ENCODE data around the gene CCDC141.

The CCDC141 gene

GRCh38 chr2:178865146-178865936 is 184.6 kb downstream of the CCDC141 start:
- DNase-seq (ENCODE audit: low read depth), result no peak

GRCh38 chr2:178863856-178864620 is 185.9 kb downstream of the CCDC141 start:
- no peak for DNase-seq (ENCODE audit: low read depth)

DNA sequence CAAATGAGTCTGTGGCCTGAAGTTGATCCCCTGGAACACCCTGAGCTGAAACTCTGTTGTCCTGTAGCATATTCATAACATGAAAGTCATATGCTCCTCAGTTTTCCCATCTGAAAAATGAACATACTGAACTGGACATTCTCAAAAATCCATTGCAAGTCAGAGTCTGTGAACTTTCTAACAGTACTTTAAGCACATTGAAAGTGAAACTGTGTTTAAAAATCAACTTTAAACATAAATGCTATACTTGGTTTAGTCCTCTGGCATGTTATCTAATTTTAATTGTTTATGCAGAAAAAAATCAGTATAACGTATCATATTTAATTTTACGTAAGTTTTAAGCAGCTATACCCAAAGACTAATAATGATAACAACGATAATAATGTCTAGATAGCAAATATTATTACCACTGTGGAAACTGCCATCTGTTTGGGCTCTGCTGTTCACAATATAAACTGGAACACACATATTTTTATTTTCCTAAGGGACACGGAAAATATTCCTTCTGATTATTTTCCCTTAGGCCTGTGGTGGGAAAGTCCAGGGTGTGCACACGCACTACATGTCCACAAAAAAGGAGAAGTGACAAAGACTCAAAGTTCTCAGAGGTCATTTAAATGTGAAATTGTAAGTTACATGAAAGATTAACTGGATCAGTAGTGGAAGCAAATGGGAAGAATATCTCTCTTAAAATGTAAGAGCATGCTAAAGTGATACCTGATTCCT is 186.6 kb downstream of the CCDC141 start:
- DNase-seq (ENCODE audit: low read depth), result no peak

- no peak for DNase-seq (ENCODE audit: low read depth)
Observed at GRCh38 chr2:178860551-178860950, 189.4 kb downstream of the CCDC141 start.

DNA sequence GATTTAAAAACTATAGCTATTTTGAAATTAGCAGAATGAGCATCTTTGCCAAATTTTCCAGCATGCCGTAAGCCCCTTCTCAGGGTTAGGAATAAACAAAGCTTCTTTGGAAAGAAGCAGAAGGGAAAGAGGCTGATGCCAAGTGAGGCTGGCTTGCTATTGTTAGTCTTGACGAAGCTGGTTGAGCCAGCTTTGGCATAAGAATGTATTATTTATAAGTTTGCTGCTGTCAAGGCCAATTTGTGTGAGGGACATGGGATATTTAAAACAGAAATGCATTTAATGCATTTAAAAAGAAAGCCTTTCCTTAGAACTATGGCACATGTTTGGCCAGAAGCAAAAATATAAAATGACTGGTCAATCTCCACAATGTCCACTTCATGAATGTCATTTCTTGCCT is 190.2 kb downstream of the CCDC141 start:
- no peak for DNase-seq (ENCODE audit: low read depth)

- DNase-seq (ENCODE audit: low read depth), result no peak
Observed at GRCh38 chr2:178858896-178859625, 190.9 kb downstream of the CCDC141 start.

DNA sequence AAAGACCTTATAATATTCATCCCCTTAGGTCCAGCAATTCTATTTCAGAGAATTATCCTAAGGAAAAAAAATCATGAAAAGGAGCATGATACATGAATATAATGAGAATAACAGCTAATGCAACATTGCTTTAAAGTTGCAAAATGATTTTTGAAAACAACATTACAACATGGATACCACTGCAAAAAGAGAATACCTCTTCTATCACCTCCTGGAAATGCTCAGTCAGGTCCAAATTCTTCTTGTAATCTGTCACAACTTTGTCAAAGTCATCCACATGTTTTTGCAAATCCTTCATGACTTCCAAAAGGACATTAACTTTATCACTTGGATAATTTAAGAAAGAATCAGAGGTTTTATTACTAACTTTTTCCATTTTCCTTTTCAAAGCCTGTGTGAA is 194.8 kb downstream of the CCDC141 start:
- no peak for DNase-seq (ENCODE audit: low read depth)

GRCh38 chr2:178848335-178848734 is 201.6 kb downstream of the CCDC141 start:
- no peak for DNase-seq (ENCODE audit: low read depth)

DNA sequence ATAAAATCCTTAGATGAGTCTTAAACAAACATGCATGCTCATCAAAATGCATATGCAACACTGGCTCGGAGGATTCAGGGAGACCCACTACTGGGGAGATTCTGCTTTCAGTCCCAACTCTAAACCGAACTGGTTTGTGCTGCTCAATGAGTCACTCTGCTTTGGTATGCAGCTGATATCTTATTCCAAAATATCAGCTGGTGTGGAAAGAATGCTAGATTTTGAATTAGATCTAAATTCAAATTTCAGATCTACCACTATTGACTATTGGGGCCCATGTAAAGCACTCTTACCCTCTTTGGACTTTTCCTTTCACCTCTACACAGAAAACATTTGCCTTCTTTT is 203.5 kb downstream of the CCDC141 start:
- no peak for DNase-seq (ENCODE audit: low read depth)

GRCh38 chr2:178845566-178846457 is 204.1 kb downstream of the CCDC141 start:
- DNase-seq (ENCODE audit: low read depth), result peak; percentile 9

- DNase-seq (ENCODE audit: low read depth), result no peak
Observed at GRCh38 chr2:178844701-178845100, 205.2 kb downstream of the CCDC141 start.

DNA sequence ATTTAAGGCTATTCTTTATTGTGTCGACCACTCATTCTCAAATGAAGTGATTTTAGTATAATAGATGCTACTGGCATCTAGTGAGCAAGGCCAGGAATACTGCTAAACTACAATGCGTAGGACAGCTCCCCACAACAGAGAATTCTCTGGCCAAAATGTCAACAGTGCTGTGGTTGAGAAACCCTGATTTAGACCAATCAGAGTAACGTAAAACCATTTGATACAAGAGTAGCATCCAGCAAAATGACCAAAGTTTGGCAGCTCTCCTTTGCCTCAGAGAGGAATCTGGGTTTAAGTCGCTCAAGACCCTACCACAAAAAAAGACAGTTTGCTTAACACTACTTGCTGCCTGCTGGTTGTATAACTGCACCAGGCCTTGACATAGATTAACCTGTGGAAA is 205.7 kb downstream of the CCDC141 start:
- DNase-seq (ENCODE audit: low read depth), result no peak

DNA sequence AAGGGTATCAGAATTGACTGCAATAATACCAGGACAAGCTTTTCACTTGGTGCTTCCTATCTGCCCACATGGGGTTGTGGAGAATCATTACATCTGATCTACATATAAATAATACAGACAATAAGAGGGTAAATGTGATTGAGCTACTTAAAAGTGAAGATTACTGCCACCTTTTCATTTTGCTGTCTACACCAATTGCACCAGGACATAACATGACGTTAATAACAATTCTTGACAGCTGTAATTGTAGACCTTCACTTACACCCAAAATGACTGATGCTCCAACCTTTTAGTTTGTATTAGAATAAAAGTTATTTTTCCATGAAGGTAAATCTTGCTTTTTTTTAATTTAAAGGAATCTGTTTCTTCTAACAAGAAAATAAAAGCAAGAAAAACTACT is 206.2 kb downstream of the CCDC141 start:
- no peak for DNase-seq (ENCODE audit: low read depth)

DNA sequence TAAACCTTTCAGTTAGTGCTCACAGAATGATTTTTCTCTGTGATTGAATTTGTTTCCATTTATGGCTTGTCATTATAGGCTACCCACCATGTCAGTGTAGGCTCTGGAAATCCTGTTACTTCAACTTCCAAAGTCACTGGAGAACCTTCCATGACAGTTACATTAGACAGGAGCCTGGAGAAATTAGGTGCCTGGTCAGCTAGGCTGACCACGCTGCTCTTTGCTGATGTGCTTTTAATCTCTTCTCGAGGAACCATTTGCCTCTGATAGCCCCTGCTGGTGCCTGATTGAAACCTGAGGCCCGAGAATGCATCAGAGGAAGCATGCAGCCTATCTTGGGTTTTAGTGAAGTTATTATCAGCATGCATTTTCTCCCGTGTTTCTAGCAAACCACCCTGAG is 213.1 kb downstream of the CCDC141 start:
- DNase-seq (ENCODE audit: low read depth), result no peak

DNA sequence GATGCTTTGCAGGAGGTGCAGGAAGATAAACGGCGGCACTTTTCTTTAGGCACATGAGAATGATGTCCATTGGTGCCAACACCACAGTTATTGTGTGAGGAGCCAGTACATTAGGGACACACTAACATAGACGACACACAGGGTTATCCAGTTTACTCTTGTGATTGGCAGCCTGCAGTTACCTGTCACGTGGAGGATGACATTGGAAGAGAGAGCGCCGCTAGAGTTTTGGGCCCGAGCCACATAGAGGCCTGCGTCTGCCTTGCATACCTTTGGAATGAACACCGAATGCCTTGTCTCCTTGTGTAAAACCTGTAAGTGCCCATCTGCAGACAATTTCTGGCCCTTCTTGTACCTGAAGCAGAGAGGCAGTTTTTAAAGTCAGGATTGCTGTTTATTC is 215.9 kb downstream of the CCDC141 start:
- no peak for DNase-seq (ENCODE audit: low read depth)

GRCh38 chr2:178833382-178833781 is 216.6 kb downstream of the CCDC141 start:
- DNase-seq (ENCODE audit: low read depth), result no peak

DNA sequence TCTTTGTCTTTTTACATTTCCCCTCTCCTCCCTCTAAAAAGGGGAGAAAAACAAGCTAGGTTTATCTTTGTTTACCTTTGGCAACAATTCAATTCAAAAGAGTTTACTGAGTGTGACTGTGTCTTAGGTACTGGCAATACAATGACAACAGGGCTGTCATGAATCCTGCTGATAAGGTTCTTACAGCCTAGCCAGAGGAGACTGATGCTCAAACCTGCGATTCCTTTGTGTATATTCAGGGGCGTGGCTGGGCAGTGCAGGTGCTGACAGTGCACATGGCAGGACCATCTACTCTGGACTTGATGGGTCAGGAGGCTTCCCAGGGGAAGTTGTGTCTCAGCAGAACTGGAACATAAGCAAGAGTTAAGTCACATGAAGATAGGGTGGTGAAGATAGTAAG is 219.5 kb downstream of the CCDC141 start:
- no peak for DNase-seq (ENCODE audit: low read depth)

GRCh38 chr2:178829981-178830380 is 220.0 kb downstream of the CCDC141 start:
- DNase-seq (ENCODE audit: low read depth), result no peak

- DNase-seq (ENCODE audit: low read depth), result peak; percentile 11
Observed at GRCh38 chr2:178829299-178829960, 220.5 kb downstream of the CCDC141 start.

- DNase-seq (ENCODE audit: low read depth), result no peak
Observed at GRCh38 chr2:178828486-178828881, 221.5 kb downstream of the CCDC141 start.

Data from non-pigmented ciliary epithelial cell (primary cell).